Limb (tissue), 2 donors: ENCODE measurements around the gene SETD3.

ENCODE experiments used
- DNase-seq, 2 donors: peaks; one replicate each; pipeline ENCODE4 v3.0.0-alpha.2; 2016; ENCODE audit errors: extremely low spot score in 2 of 2

SETD3 gene

GRCh38 chr14:99395909-99396530, 84.6 kb downstream of the SETD3 start:
- DNase-seq, result no peak

DNA sequence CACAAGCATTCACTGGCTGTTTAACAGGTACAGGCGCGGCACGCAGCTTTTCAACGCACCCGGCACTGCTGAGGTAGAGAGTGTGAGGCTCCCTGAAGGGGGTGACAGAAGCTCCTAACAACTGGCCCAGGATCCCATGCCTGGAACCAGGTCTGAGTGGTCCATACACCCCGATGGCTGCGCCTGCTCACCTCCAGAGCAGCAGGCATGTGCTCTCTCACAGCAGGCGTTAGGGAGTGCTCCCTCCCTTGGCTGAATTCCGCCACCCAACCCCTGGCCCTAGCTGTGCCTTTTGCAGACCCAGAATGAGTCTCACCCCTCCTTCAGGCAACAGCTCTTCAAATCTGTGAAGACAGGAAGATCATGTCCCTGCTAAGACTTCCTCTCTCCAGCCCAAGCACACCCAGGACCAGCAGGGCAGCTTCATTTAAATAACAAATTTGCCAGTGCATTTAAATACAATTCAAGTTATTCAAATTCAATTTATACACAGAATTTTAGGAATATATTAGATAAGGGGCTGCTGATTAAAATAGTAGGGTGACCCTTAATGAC, 86.0 kb downstream of the SETD3 start:
- DNase-seq, result no peak

DNA sequence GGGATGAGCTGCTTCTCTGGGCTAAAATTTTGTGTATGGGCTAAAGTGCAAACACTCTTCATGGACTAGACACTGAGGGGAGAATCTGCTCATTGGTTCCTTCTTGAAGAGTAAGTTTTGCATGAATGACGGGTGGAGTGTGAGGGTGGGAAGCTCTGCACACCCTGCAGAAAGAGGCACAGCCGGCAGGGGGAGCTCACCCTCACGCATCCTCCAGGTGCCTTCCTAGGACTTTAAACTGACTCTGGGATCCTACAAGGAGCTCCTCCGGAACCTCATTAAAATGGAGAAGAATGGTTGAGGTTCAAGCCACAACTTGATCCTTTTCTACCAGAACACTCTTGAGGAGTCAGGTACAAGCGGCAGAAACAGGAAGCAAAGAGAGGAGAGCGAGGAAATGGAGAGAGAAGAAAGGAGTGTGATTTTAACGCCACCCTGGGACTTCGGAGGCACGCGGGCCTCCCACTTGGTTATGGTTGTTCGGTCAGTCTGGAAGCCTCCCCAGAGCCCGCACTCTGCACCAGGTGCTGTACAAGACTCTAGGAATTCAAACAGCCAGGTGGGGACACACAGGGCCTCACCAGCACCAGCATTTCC, 87.5 kb downstream of the SETD3 start:
- DNase-seq, result no peak

- no peak for DNase-seq
Observed at GRCh38 chr14:99391671-99392070, 89.0 kb downstream of the SETD3 start.

DNA sequence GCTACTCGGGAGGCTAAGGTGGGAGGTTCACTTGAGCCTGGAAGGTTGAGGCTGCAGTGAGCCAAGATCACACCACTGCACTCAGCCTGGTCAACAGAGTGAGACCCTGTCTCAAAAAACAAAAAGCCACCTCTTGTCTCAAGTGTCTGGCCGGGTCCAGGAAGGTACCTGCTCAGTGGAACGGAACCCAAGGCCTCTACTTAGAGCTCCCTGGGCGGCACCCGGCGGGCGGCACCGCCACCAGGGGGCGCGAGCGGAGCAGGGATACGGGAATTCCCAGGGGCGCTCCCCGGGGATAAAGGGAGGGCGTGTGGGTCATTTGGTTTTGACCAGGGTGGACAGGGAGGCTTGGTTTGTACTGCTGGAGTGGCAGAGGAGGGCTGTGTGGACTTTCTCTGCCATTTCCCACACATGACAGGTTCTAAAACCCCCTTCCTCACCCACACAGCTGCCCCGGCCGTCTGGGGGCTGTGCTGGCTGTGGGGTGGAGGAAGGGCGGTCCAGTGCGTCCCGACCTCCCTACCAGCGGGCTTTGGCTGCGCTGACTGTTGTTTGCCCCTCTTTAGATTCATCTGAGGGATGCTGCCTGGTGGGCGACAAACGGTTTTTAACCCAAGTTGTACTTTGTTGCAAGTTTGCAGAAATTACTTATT, 91.4 kb downstream of the SETD3 start:
- no peak for DNase-seq

GRCh38 chr14:99388286-99388685, 92.4 kb downstream of the SETD3 start:
- DNase-seq, result no peak

DNA sequence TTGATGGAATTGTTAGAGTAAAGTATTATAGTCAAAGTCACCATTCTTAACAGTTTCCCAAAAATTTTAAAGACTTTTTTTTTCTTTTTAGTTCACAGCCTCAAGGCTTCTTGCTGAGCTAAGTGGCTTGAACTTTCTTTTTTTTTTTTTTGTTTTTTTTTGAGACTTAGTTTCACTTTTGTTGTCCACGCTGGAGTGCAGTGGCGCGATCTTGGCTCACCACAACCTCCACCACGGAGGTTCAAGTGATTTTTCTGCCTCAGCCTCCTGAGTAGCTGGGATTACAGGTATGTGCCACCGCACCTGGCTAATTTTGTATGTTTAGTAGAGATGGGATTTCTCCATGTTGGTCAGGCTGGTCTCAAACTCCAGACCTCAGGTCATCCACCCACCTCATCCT, 92.8 kb downstream of the SETD3 start:
- DNase-seq, result no peak

- no peak for DNase-seq
Observed at GRCh38 chr14:99384450-99385417, 95.9 kb downstream of the SETD3 start.

GRCh38 chr14:99383472-99384449, 96.9 kb downstream of the SETD3 start:
- DNase-seq, result no peak

GRCh38 chr14:99382781-99383471, 97.7 kb downstream of the SETD3 start:
- no peak for DNase-seq

- no peak for DNase-seq
Observed at GRCh38 chr14:99382071-99382470, 98.6 kb downstream of the SETD3 start.

GRCh38 chr14:99381688-99382060, 99.0 kb downstream of the SETD3 start:
- no peak for DNase-seq

DNA sequence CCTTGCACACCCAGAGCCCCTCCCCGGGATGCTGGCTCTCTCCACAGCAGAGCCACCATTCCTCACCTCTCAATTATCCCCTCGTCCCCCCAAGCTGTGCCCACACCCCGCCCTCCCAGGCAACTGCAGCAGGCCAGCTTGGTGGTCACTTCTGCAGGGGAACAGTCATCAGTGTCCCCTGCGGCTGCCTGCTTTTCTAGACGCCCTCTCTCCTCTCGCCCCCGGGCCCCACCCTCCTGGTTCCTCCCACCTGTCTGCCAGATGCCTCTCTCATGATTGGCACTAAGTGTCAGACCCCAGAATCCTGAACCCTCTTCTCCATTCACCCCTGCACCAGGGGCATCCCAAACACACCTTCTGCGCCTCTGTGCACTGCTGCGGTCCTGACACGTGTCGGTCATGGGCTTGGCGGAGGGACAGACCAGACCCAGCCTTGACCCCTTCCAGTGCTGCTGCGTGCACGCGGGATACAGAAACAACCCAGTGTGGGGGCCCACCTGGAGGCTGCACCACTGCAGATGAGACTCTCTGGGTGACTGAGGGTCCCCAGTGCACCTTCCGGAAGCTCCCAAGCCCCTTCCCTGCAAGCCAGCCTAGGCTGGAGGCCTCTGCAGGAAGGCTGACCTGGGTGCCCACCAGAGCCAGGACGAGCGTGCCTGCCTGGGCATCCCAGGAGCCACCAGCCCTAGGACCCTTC, 99.5 kb downstream of the SETD3 start:
- no peak for DNase-seq

GRCh38 chr14:99380402-99380801, 100.3 kb downstream of the SETD3 start:
- no peak for DNase-seq

DNA sequence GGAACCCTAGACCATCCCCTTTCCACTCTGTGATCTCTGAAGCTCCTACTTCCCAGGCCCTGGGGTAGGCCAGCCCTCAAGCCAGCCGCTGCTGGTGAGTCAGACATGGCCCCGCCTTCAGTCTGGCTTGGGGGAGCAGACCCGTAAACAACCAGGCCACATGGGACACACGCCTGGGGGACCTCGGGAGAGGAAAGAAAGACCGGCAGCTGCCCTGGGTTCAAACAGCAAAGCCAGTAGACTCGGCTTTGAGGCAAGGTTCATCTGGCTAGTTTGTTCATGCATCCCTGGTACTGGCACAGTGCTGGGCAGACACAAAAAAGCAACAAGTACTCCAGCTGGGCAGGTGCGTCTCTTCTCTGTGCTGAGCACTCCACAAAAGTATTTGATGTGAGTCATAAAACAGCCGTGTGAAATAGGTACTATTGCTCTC, 101.9 kb downstream of the SETD3 start:
- no peak for DNase-seq

GRCh38 chr14:99377951-99378350, 102.7 kb downstream of the SETD3 start:
- DNase-seq, result no peak

- no peak for DNase-seq
Observed at GRCh38 chr14:99374964-99375363, 105.7 kb downstream of the SETD3 start.

DNA sequence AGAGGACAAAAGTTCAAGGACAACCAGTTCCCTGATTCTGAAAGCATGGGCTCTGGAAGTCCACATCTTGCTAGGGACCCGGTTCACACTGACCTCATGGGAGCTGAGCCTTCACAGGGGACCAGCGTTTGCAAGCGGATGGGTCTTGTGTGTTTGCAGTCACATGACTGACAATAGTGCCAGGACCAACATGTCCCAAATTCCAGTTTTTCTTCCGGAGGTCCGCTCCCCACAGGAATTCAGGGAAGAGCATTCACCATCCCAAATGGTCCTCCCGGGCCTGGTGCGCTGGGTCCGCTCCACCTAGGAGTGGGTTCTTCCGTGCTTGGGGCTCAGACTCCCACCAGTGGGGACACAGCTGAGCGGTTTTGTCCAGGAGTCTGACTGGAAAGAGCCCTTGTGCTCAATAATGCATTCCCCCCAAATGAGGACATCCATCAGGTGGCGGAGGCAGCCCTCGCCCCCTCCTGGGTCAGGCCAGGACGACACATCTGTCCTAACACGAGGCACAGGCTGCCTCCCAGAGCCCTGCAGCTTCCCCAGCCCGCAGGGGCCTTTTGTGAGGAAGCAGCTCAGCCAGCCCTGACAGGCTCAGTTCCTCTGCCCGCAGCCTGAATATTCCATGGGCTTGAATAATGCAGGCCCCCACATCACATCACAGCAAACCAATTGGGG, 116.9 kb downstream of the SETD3 start:
- no peak for DNase-seq

DNA sequence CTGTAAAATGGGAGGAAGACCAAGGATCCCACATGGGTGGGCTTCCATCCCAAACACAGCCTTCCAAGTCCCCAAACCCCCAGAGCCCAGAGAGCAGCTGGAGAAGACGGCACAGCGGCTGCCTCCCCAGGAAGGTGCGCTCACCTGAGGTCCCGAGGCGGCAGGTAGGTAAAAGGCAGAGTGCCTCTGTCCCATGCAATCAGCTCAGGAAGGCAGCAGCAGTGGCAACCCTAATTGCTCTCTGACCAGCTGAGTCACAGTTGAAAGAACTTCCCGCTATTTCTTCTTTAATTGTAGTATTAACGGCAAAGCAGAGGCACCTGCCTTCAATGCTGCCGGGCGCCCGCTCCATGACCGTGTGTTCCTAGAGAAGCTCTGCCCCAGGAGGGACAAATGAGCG, 117.6 kb downstream of the SETD3 start:
- DNase-seq, result no peak
